Activated CD8-positive, alpha-beta T cell treated with anti-CD3 and anti-CD28 coated beads for 36 hours (primary cell): ENCODE data around the gene TIMP1. TPM values are rescaled to one million over a fixed set of nuclear protein-coding genes. Genes with fewer than 3 reads are reported as not detected.

Experiments
- ATAC-seq: fragments of 200-7000 bp; cut with Tn5 transposase; one replicate; pipeline ENCODE4 v1.10.0; 2021; ENCODE audit warnings: mild to moderate bottlenecking, moderate library complexity
- CTCF ChIA-PET: fragments of 350-600 bp; sonication (Branson Sonifier 250); formaldehyde crosslinking; loops from one replicate; lab custom pipeline; 2021; ENCODE audit warnings: antibody characterized with exemption; lab: Charles Lee
- POLR2A ChIA-PET: fragments of 350-600 bp; sonication (Branson Sonifier 250); formaldehyde crosslinking; loops from one replicate; lab custom pipeline; 2021; ENCODE audit warnings: antibody characterized with exemption; lab: Charles Lee
- DNase-seq: peaks from one replicate; pipeline ENCODE4 v3.0.0-alpha.2; 2020
- H3K27ac Mint-ChIP-seq: one replicate; pipeline ENCODE4 v1.8.0; 2021; ENCODE audit warnings: mild to moderate bottlenecking, mixed read lengths
- H3K27me3 Mint-ChIP-seq: one replicate; pipeline ENCODE4 v1.8.0; 2021; ENCODE audit warnings: mixed read lengths
- H3K36me3 Mint-ChIP-seq: one replicate; pipeline ENCODE4 v1.8.0; 2021; ENCODE audit warnings: low read depth, mixed read lengths
- H3K4me1 Mint-ChIP-seq: one replicate; pipeline ENCODE4 v1.8.0; 2021; ENCODE audit warnings: low read depth, mixed read lengths
- H3K4me3 Mint-ChIP-seq: one replicate; pipeline ENCODE4 v1.8.0; 2021; ENCODE audit warnings: mild to moderate bottlenecking, moderate library complexity, mixed read lengths
- H3K9me3 Mint-ChIP-seq: one replicate; pipeline ENCODE4 v1.8.0; 2021; ENCODE audit warnings: mixed read lengths
- intact Hi-C: fragments of 100-400 bp; cut with micrococcal nuclease; formaldehyde crosslinking; loops from one replicate; pipeline ENCODE4 v1.10.0; 2022
- total RNA-seq, 2 experiments: library from RNA; stranded (reverse); gene quantifications; one replicate each; pipeline ENCODE4 v1.2.3, GENCODE V29; 2021
- TF ChIP-seq, protein P1 (sequence below): fragments of 200-600 bp; IDR thresholded peaks from one replicate; pipeline ENCODE4 v1.8.0; 2022; ENCODE audit warnings: antibody characterized with exemption, mild to moderate bottlenecking

TIMP1 gene
- 1 to 10 TPM; 3.0 to 4.3 TPM for total RNA-seq

DNA sequence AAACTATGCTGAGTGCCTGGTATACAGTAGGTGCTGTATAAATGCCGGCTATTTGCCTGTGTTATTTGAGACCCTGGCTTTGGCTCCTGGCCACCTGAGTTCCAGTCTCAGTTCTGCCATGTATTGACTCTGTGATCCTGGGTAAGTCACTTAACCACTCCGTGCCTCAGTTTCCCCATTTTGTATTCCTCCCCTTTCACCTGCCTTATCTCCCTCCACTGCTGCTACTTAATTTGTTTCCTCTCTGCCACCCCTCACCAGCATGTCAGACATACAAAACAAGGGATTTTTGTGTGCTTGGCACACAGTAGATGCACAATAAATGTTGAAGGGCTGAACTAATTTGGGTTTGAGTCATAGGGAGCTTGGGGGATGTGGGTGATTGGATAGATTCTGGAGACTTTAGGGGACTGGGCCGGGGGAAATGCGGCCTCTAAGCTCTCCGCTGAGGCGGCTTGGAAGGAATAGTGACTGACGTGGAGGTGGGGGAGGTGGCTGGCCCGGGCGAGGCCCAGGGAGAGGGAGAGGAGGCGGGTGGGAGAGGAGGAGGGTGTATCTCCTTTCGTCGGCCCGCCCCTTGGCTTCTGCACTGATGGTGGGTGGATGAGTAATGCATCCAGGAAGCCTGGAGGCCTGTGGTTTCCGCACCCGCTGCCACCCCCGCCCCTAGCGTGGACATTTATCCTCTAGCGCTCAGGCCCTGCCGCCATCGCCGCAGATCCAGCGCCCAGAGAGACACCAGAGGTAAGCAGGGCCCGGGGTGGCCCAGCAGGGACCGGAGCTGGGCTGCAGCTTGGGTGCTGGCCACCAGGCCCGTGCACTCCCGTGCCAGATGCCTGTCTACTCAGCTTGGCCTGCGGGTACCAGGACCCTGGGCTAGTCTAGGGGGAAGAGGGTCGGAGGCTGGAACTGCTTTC lies at the start of gene TIMP1:
TIMP1 (plus strand) TSS at position 706 of the 917 bp plus-strand sequence. CDS start 980 bp downstream, outside the sequence.
- intact Hi-C loops = no loop called here
- ChIA-PET POLR2A (interaction anchor here (0.6 to 1.4 kb wide), 3 partner anchors 11 to 42 kb away, joined by 3 to 6 read pairs (median 3); no protein-coding TSS in a partner anchor), CTCF (interaction anchor here (1.4 kb wide), 1 partner anchor 47 kb away, joined by 3 read pairs; no protein-coding TSS in a partner anchor)
- Mint-ChIP-seq H3K4me3 (peak within 1 kb of the TSS; percentile 47), H3K36me3 (no peaks in the 10 kb centered on the region), H3K27me3 (peaks cover under 1% of the 10 kb centered on the region), H3K27ac (peak within 1 kb of the TSS; percentile 35), H3K9me3 (no peaks in the 10 kb centered on the region), H3K4me1 (peaks cover 39% of the 10 kb centered on the region)
- TF ChIP-seq, protein P1, sequence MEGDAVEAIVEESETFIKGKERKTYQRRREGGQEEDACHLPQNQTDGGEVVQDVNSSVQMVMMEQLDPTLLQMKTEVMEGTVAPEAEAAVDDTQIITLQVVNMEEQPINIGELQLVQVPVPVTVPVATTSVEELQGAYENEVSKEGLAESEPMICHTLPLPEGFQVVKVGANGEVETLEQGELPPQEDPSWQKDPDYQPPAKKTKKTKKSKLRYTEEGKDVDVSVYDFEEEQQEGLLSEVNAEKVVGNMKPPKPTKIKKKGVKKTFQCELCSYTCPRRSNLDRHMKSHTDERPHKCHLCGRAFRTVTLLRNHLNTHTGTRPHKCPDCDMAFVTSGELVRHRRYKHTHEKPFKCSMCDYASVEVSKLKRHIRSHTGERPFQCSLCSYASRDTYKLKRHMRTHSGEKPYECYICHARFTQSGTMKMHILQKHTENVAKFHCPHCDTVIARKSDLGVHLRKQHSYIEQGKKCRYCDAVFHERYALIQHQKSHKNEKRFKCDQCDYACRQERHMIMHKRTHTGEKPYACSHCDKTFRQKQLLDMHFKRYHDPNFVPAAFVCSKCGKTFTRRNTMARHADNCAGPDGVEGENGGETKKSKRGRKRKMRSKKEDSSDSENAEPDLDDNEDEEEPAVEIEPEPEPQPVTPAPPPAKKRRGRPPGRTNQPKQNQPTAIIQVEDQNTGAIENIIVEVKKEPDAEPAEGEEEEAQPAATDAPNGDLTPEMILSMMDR = no peak
- peak; percentile 93 for DNase-seq
- ATAC-seq = peak; percentile 91

- H3K27me3 Mint-ChIP-seq = no peaks in the 10 kb centered on the region
- peaks cover 3% of the 10 kb centered on the region for H3K4me1 Mint-ChIP-seq
- H3K9me3 Mint-ChIP-seq = no peaks in the 10 kb centered on the region
- H3K27ac Mint-ChIP-seq = no peak overlapping the region
- no peaks in the 10 kb centered on the region for H3K36me3 Mint-ChIP-seq
- ATAC-seq (no peak), DNase-seq (no peak)
- POLR2A ChIA-PET = no interaction called here
- intact Hi-C loops = no loop called here
- TF ChIP-seq, protein P1 = no peak
- H3K4me3 Mint-ChIP-seq = no peak overlapping the region
- CTCF ChIA-PET = interaction anchor here (0.7 to 1.5 kb wide), 2 partner anchors 16 to 17 kb away, joined by 3 to 4 read pairs; no protein-coding TSS in a partner anchor
These were observed 42.4 kb upstream of the TIMP1 start for GRCh38 chrX:47539860-47540259.

GRCh38 chrX:47540754-47541538 lies 41.3 kb upstream of the TIMP1 start:
- Mint-ChIP-seq H3K27ac (no peak overlapping the region), H3K27me3 (no peaks in the 10 kb centered on the region), H3K36me3 (no peaks in the 10 kb centered on the region), H3K9me3 (no peaks in the 10 kb centered on the region), H3K4me3 (no peak overlapping the region), H3K4me1 (peaks cover 3% of the 10 kb centered on the region)
- ChIA-PET POLR2A (no interaction called here), CTCF (interaction anchor here (0.6 to 1.5 kb wide), 2 partner anchors 17 to 49 kb away, joined by 3 to 4 read pairs; no protein-coding TSS in a partner anchor)
- ATAC-seq (no peak), DNase-seq (no peak)
- TF ChIP-seq, protein P1 = no peak
- intact Hi-C loops = no loop called here

DNA sequence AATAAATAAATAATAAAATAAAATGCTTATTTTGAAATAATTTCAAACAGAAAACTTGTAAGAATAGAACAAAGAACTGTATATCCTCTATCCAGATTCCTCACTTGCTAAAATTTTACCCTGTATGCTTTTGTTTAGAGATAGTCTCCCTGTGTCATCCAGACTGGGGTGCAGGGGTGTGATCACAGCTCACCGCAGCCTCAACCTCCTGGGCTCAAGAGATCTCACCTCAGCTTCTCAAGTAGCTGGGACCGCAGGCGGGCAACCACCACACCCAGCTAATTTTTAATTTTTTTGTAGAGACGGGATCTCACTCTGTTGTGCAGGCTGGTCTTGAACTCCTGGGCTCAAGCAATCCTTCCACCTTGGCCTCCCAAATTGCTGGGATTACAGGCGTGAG lies 38.7 kb upstream of the TIMP1 start:
- ChIA-PET CTCF (no interaction called here), POLR2A (no interaction called here)
- Mint-ChIP-seq H3K27me3 (no peaks in the 10 kb centered on the region), H3K4me3 (no peak overlapping the region), H3K27ac (no peak overlapping the region), H3K9me3 (no peaks in the 10 kb centered on the region), H3K4me1 (peaks cover 3% of the 10 kb centered on the region), H3K36me3 (no peaks in the 10 kb centered on the region)
- ATAC-seq (no peak), DNase-seq (no peak)
- intact Hi-C loops = no loop called here
- TF ChIP-seq, protein P1 = no peak
